ENCODE results near the gene CRPPA. TPM values are rescaled to one million over a fixed set of nuclear protein-coding genes. Genes with fewer than 3 reads are reported as not detected.

CRPPA gene
- total and polyA plus RNA-seq, 2 of the 13 experiments (the other 11 are each of a cell fraction or from before 2014, with no cell fraction given): 0.16 to 1.3 TPM

GRCh38 chr7:16421333-16422102, at the start of gene CRPPA (continued):
- TF ChIP-seq KLF15 (CRISPR knock-in tag; IDR thresholded peaks at IDR 0.05; ENCODE audit: borderline replicate concordance): no peak
- TF ChIP-seq CREBL2 (CRISPR knock-in tag; IDR thresholded peaks at IDR 0.05; ENCODE audit: borderline replicate concordance): no peak
- TF ChIP-seq PHF8 (CRISPR knock-in tag; IDR thresholded peaks at IDR 0.05): peak; percentile 48; the same call in 1 of the 2 replicates
- TF ChIP-seq UBTF (CRISPR knock-in tag; IDR thresholded peaks at IDR 0.05): peak; percentile 96
- no peak for TF ChIP-seq ZBTB40 (IDR thresholded peaks at IDR 0.05)
- no peak for TF ChIP-seq ZBTB40 (CRISPR knock-in tag; IDR thresholded peaks at IDR 0.05)
- no peak for TF ChIP-seq ZNF691 (CRISPR knock-in tag; IDR thresholded peaks at IDR 0.05; ENCODE audit: borderline replicate concordance, low read depth)
- no peak for TF ChIP-seq ZNF441 (CRISPR knock-in tag; IDR thresholded peaks at IDR 0.05; ENCODE audit: borderline replicate concordance)
- TF ChIP-seq ONECUT2 (CRISPR knock-in tag; IDR thresholded peaks at IDR 0.05): peak; percentile 33; the same call in 1 of the 2 replicates
- TF ChIP-seq ZNF713 (CRISPR knock-in tag; IDR thresholded peaks at IDR 0.05): no peak
- 0 out of 2 replicates have a peak, but pooled peaks have one; percentile 39 for TF ChIP-seq ZNF766 (CRISPR knock-in tag; IDR thresholded peaks at IDR 0.05; ENCODE audit: borderline replicate concordance)
- no peak for TF ChIP-seq RXRA (CRISPR knock-in tag; IDR thresholded peaks at IDR 0.05)
- no peak for TF ChIP-seq ARHGAP35 (CRISPR knock-in tag; IDR thresholded peaks at IDR 0.05; ENCODE audit: borderline replicate concordance)
- TF ChIP-seq KLF12 (CRISPR knock-in tag; IDR thresholded peaks at IDR 0.05; ENCODE audit: borderline replicate concordance): no peak
- TF ChIP-seq ZNF414 (CRISPR knock-in tag; IDR thresholded peaks at IDR 0.05): no peak
- TF ChIP-seq ZNF780A (CRISPR knock-in tag; IDR thresholded peaks at IDR 0.05): no peak
